Stomach smooth muscle (tissue), 2 donors: Measurements from ENCODE around the gene MICAL1.
"Not testable (repeated sequence)": the region's sequence is repeated elsewhere in the genome, so short reads cannot be mapped to it uniquely, and the experiment has no call there.

Source experiments
- H3K27ac ChIP-seq: one replicate; pipeline ENCODE4 v1.7.0; 2013; ENCODE audit warnings: mild to moderate bottlenecking, low read length, inconsistent platforms
- H3K27me3 ChIP-seq, 2 donors: one replicate each; pipeline ENCODE4 v1.7.0; 2013; ENCODE audit warnings: low read length in 2 of 2; ENCODE audit not compliant: insufficient read depth in 2 of 2, control insufficient read depth in 1 of 2
- H3K36me3 ChIP-seq, 2 donors: one replicate each; pipeline ENCODE4 v1.7.0; 2013; ENCODE audit warnings: low read length in 2 of 2; ENCODE audit not compliant: control insufficient read depth in 2 of 2, insufficient read depth in 2 of 2
- H3K4me1 ChIP-seq: one replicate; pipeline ENCODE4 v1.7.0; 2013; ENCODE audit warnings: low read length; ENCODE audit not compliant: control insufficient read depth, insufficient read depth
- H3K4me3 ChIP-seq, 2 donors: one replicate each; pipeline ENCODE4 v1.7.0; 2013; ENCODE audit warnings: low read length in 2 of 2
- H3K9ac ChIP-seq, 2 donors: one replicate each; pipeline ENCODE4 v1.7.0; 2013; ENCODE audit warnings: low read length in 2 of 2, mild to moderate bottlenecking in 1 of 2
- H3K9me3 ChIP-seq, 2 donors: one replicate each; pipeline ENCODE4 v1.7.0; 2013; ENCODE audit warnings: low read length in 2 of 2; ENCODE audit not compliant: control insufficient read depth in 2 of 2
- donor health status: healthy.
- donor health status: Pancreatic carcinoma.

The MICAL1 gene

DNA sequence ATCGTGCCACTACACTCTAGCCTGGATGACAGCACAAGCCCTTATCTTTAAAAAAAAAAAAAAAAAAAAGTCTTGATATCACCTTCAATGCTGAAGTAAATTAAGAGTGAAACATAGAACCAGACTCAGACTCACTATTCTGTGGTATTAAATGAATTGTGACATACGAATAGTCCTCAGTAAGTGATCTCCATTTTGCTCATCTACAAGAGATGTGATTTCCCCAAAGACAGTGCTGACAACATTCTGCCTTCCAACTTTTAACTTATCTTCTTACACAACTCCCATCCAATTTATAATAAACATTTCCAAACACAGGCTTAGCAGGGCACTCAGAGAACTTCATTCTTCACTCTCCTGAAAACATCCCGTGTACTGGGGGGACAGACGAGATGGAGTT is 19.4 kb upstream of the MICAL1 start:
- Histone ChIP-seq H3K36me3 (peaks cover 34 to 52% of the 10 kb centered on the region in 2 donors), H3K4me3 (no peak overlapping the region), H3K4me1 (peaks cover 3% of the 10 kb centered on the region), H3K27me3 (no peaks in the 10 kb centered on the region), H3K27ac (no peak overlapping the region), H3K9ac (no peak overlapping the region), H3K9me3 (no peaks in the 10 kb centered on the region)

DNA sequence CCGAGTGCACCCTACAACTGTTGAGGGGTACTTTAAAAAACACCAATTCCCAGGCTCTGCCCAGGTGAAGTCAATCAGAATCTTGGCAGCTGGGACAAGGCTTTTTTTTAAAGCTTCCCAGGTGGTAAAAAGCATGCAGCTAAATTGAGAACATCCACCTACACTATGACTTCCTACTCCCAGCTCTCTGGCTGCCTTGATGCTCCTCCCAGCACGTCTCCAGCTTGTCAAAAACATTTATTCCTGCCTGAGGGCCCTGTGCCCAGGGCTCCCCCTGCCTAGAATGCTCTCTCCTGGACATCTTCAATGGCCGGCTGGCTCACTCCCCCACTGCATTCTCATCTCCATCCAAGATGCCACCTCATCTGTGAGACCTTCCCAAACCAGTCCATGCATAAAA is 17.5 kb upstream of the MICAL1 start:
- Histone ChIP-seq H3K9me3 (no peaks in the 10 kb centered on the region), H3K9ac (no peak overlapping the region), H3K36me3 (peaks cover 39 to 56% of the 10 kb centered on the region in 2 donors), H3K27me3 (no peaks in the 10 kb centered on the region), H3K27ac (no peak overlapping the region), H3K4me3 (no peak overlapping the region), H3K4me1 (no peaks in the 10 kb centered on the region)

DNA sequence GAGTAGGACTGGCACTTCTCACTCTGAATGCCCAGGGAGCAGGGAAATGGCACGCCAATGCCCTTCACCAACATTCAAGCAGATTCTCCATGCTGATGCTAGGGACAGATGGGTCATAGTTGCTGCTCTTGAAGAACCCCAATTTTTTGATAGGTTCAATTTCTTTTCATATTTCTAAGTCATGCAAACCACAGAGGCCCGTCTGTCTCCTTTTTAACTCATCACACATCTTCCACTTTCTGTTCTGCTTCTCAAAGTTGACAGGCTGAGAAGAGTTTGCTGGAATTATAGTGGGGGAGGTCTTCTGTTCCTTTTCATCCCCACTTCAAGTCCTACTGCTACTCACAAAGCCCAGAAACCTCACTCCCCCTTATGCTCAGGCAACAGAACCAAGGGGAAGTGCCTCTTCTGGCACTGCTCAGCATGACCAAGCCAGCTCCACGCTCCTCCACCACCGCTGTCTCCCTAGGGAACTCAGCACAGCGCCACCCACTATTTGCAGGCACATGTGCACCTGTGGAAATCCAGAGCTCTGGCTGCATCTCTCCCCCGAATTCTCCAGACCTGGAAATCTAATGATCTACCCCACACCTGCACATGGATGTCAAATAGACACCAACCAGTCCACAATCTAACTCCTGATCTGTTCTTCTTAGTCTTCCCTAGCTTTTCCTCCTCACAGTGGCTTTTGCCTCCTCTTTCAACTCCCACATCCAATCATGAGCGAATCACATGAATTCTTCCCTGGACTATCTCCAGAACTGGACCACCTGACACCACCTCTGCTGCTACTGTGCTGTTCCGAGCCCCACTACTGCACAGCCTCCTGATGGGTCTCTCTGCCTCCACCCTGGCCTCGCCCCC is 16.8 kb upstream of the MICAL1 start:
- Histone ChIP-seq H3K9me3 (no peaks in the 10 kb centered on the region), H3K4me3 (no peak overlapping the region), H3K27ac (no peak overlapping the region), H3K9ac (no peak overlapping the region), H3K4me1 (no peaks in the 10 kb centered on the region), H3K36me3 (peaks cover 39 to 56% of the 10 kb centered on the region in 2 donors), H3K27me3 (no peaks in the 10 kb centered on the region)

DNA sequence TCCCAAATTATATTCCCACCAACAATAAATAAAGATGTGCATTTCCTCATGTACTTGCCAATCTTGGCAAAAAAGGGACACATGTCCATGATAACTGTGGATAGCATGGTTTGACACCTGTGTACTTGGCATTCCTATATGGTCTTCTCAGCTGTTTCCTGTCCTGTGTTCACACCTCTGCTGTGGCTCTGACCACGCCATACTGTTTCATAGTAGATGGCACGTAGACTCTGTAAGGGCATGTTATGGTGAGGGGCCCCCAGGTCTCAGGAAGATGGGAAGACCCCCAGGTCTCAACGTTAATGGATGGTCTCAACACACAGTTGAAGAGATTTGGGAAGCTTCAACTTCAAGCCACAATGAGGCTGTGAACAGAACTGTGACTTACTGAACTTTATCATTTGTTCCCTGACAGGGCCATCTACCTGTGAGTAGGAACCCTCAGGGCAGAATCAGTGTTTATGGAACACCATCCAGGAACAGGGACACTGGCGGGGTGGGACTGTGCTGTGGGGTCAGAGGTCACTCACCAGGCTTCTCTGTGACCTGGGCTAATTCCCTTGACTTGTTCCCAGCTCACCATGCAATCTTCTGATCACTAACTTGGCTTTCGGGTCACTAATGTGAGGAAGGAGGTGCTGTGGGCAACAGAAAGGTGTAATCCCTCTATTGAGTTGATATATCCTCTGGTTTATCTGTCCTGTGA is 15.7 kb upstream of the MICAL1 start:
- H3K27ac ChIP-seq: no peak overlapping the region
- no peak overlapping the region for H3K9ac ChIP-seq
- H3K36me3 ChIP-seq: peaks cover 41 to 55% of the 10 kb centered on the region in 2 donors
- no peaks in the 10 kb centered on the region for H3K27me3 ChIP-seq
- H3K4me1 ChIP-seq: no peaks in the 10 kb centered on the region
- no peak overlapping the region for H3K4me3 ChIP-seq
- no peaks in the 10 kb centered on the region for H3K9me3 ChIP-seq

DNA sequence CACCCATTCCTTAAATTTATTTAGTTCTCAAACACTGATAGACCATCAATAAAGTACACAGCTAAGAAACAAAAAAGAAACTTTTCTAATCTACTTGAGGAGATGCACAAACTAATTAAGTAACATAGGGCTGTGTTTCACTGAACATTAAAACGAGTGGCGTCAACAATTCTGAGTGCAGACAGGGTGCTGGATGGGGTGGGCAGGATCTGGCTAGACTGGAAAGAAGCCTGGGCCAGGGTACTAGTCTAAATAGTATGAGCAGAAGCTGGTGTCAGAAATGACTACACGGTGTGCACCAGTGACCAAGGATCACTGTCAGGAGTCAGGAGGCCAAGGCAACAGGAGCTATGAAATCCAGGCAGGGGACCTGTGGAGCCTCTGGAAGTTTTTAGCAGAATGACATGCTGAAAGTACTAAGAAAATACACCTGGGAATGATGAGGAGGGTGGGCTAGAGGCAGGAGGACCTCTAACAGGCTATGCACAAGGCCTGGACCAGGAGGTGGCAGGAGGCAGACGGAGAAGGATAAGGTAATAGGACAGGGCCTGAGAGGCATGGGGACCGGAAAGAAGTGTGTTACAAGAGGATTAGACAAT is 14.1 kb upstream of the MICAL1 start:
- Histone ChIP-seq H3K36me3 (peaks cover 41 to 54% of the 10 kb centered on the region in 2 donors), H3K4me1 (no peaks in the 10 kb centered on the region), H3K27ac (no peak overlapping the region), H3K9ac (no peak overlapping the region), H3K9me3 (no peaks in the 10 kb centered on the region), H3K4me3 (no peak overlapping the region), H3K27me3 (no peaks in the 10 kb centered on the region)

DNA sequence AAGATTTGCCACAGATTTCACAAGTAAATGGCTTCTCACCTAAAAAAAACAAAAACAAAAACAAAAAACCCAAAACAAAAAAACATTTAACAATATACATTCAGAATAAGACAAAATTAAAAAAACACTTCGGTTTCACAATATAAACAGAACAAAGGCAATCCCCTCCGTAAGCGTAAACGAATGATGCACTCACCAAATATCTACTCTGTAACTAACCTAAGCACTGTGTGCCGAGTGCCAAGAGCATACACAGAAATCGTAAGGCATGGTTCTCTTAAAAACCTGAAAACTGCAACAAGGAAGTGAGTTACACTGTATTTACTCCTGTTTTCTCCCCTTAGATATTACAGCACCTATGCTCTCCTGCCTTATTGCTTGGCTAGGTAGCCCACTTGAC is 12.1 kb upstream of the MICAL1 start:
- Histone ChIP-seq H3K27ac (no peak overlapping the region), H3K36me3 (peaks cover 33 to 45% of the 10 kb centered on the region in 2 donors), H3K9me3 (no peaks in the 10 kb centered on the region), H3K4me3 (no peak overlapping the region), H3K4me1 (no peaks in the 10 kb centered on the region), H3K27me3 (no peaks in the 10 kb centered on the region), H3K9ac (no peak overlapping the region)

DNA sequence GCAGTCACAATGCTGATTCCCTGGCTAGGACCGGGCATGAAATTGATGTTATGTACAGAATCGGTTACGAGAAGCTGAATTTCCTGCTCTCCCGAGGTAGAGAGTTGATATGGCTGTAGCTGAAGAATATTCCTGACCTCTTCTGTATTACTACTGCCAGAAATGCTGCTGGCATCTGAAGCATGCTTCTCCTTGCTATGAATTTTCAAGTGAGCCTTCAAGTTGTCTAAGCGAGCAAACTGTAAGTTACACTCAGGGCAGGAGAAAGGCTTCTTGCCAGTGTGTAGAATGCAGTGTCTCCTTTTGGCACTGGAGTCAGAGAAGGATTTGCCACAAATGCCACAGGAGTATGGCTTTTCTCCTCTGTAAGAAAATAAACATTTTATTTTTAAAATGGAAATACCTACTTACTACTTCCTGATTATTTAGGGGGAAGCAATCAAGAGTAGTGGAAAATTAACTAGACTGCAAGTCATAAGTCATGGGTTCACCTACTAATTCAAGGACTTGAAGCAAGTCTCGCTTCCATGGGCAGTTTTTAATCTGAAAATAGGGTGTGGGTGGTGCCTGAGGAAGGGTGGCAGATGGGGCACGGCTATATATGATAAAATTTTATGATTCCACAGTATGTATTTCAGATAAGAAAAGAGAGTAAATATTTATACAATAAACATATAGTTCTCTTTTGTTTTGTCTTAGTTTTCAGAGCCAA is 10.8 kb upstream of the MICAL1 start:
- Histone ChIP-seq H3K9me3 (no peaks in the 10 kb centered on the region), H3K9ac (no peak overlapping the region), H3K36me3 (peaks cover 26 to 36% of the 10 kb centered on the region in 2 donors), H3K27me3 (no peaks in the 10 kb centered on the region), H3K4me3 (no peak overlapping the region), H3K27ac (no peak overlapping the region), H3K4me1 (no peaks in the 10 kb centered on the region)

DNA sequence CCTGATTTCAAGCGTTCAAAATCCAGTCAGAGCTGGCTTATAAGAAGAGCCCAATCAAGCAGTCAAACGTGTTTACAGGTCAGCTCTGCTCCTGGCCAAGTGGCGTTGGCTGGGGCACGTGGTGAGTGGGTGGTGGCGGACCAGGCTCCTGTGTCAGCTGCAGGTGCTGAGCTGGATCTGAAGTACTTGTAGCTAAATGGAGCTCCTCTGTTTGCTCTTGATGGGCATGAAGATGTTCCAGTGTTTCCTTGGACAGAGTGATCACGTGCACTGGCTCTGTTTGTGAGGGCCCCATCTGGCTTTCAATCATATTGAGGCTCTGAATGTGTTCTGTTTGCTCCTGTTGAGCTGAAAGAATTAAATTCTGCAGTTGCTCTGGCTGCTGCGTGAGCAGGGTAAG is 10.2 kb upstream of the MICAL1 start:
- Histone ChIP-seq H3K36me3 (peaks cover 20 to 30% of the 10 kb centered on the region in 2 donors), H3K4me3 (no peak overlapping the region), H3K9ac (no peak overlapping the region)

DNA sequence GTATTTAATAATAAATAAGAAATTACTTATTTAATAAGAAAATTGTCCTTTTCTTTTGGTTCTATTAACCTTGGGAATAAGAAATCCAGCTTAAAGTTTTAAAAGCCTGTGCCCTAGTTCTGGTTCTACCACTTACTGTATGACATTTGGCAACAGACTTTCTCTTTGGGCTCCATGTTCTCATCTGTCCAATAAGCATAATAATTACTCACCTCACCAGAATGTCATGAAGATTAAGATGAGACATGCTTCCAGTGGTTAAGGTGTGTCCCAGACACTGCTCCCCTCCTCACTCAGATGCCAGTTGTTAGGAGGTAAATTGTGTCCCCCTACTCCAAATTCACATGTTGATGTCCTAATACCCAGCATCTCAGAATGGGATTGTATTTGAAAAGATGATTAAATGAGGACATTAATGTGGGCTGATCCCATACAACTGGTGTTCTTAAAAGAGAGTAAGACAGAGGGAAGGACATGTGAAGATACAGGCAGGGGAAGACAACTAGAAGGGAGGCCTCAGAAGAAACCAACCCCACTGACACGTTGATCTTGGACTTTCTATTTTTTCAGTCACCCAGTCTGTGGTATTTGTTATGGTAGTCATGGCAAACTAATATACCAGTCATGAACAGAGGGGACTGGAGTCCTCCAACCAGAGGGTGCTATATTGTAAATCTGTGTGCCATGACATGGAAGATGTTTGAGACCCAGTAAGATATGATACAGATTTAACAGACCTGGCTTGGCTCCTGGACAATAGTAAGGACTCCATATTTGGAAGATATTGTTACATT is 6.4 kb upstream of the MICAL1 start:
- peaks cover 13 to 15% of the 10 kb centered on the region in 2 donors for H3K36me3 ChIP-seq
- no peak overlapping the region for H3K27ac ChIP-seq

More for the DNA sequence above, 10.2 kb upstream of the MICAL1 start:
- Histone ChIP-seq H3K9me3 (no peaks in the 10 kb centered on the region), H3K27me3 (no peaks in the 10 kb centered on the region), H3K27ac (no peak overlapping the region), H3K4me1 (no peaks in the 10 kb centered on the region)

DNA sequence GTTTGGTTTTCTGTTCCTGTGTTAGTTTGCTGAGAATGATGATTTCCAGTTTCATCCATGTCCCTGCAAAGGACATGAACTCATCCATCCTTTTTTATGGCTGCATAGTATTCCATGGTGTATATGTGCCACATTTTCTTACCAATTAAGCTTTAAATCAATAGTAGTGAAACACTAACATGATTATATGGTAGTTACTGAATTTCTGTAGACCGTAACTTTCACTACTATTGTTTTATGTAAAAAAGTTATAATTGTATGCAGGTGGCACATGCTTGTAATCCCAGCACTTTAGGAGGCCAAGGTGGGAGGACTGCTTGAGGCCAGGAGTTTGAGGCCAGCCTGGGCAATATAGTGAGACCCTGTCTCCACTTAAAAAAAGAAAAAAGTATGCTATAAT is 5.6 kb upstream of the MICAL1 start:
- H3K36me3 ChIP-seq: peaks cover 11% of the 10 kb centered on the region in 2 donors
- not testable (repeated sequence) for H3K4me3 ChIP-seq, H3K9me3 ChIP-seq, H3K4me1 ChIP-seq, H3K9ac ChIP-seq, H3K27me3 ChIP-seq, H3K27ac ChIP-seq

More for the DNA sequence above, 6.4 kb upstream of the MICAL1 start:
- no peak overlapping the region for H3K9ac ChIP-seq
- H3K9me3 ChIP-seq: no peaks in the 10 kb centered on the region
- H3K4me1 ChIP-seq: no peaks in the 10 kb centered on the region
- no peaks in the 10 kb centered on the region for H3K27me3 ChIP-seq
- H3K4me3 ChIP-seq: no peak overlapping the region
